Stimulated activated CD4-positive, alpha-beta T cell treated with anti-CD3 and anti-CD28 coated beads, Interleukin-1b, Interleukin-23, amount 100 ng/mL, for 48 hours (primary cell): Measurements from ENCODE around the gene RSU1.

Experiments
- DNase-seq: peaks from one replicate; pipeline ENCODE4 v3.0.0-alpha.2; 2020

RSU1 gene

DNA sequence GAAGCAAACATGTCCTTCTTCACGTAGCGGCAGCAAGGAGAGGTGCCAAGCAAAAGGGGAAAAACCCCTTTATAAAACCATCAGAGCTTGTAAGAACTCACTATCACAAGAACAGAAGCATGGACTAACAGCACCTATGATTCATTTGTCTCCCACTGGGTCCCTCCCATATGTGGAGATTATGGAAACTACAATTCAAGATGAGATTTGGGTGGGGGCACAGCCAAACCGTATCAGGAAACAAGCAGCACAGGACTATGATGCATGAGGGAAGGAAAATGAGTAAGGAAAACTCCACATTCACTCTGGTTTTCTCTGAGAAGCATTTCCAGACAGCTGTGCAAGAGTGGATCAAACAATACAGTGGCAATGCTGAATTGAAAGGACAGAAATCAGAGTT is 81.6 kb downstream of the RSU1 start:
- DNase-seq, result no peak

DNA sequence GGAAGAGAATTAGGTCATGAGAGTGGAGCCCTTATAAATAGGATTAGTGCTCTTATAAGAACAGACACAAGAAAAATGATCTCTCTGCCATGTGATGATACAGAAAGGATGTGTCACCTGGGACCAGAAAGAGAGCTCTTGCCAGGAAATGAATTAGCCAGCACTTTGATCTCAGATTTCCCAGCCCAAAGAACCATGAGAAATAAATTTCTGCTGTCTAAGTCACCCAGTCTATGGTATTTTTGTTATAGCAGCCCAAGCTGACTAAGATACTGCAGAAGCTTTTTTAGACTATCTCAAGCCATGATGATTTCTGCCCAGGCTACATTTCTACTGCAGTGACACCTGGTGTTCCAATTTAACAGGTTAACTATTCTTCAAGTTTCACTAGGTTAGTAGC is 84.8 kb downstream of the RSU1 start:
- DNase-seq, result no peak

DNA sequence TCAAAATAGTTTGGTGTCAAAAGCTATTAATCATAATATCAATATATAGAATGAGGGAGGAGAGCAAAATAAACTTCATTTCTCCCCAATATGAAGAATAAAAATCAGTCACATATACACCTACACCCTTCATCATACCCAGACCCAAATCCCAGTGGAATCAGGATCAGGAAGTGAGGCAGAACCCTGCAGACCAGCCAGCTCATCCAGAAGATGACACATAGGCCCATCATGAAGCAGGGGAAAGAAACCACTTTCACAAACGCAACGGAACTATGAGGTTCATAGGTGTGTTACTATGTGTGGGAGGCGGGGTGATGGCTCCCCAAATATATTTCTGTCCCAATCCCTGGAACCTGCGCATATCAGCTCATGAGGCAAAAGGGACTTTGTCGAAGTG is 89.0 kb downstream of the RSU1 start:
- DNase-seq, result no peak

DNA sequence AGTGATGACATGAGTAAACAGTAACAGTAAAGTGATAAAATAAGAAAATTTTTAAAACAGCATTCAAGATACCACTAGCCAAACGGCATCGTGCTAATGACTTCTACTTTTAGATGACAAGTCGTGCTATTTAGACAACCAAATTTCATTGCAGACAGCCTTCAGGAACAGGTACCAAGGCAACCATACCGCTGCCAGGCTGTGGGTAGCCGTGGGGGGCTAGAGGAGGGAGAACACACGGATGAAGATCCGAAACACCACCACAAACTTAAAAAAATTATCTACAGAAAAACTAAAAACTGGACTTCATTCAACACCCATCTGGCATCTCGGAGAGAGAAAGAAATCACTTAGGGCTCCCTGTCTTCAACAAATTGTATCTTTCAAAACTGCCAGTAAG is 89.6 kb downstream of the RSU1 start:
- DNase-seq, result no peak

DNA sequence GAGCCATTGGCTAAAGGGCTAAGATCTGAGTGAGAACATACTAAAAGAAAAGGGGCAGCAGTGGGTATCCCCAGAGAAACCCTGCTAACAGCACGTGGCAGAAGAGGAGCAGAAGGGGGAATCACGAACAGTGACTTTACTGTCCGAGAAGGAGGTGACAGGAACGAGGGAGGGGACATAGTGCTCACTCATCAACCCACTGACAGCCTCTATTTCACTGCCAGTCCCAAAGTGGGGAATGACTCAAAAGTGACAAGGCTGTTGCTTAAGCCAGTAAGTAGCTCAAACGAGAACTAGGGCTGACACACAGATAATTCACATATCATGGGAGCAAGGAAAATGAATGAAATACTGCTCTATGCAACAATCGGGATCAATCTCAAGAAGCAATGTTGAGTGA is 92.7 kb downstream of the RSU1 start:
- DNase-seq, result no peak

DNA sequence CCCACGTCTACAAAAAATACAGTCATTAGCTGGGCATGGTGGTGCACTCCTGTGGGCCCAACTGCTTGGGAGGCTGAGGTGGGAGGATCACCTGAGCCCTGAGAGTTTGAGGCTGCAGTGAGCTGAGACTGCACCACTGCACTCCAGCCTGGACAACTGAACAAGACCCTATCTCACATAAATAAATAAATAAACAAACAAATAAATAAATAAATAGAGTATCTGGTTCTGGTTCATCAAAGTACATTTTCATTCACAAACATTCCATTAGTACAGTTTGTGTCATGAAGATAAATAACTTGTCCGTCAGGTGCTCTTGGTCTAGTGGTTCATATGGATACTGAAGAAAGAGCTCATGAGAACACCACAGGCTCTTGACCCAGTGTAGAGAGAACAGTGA is 96.4 kb downstream of the RSU1 start:
- DNase-seq, result no peak

DNA sequence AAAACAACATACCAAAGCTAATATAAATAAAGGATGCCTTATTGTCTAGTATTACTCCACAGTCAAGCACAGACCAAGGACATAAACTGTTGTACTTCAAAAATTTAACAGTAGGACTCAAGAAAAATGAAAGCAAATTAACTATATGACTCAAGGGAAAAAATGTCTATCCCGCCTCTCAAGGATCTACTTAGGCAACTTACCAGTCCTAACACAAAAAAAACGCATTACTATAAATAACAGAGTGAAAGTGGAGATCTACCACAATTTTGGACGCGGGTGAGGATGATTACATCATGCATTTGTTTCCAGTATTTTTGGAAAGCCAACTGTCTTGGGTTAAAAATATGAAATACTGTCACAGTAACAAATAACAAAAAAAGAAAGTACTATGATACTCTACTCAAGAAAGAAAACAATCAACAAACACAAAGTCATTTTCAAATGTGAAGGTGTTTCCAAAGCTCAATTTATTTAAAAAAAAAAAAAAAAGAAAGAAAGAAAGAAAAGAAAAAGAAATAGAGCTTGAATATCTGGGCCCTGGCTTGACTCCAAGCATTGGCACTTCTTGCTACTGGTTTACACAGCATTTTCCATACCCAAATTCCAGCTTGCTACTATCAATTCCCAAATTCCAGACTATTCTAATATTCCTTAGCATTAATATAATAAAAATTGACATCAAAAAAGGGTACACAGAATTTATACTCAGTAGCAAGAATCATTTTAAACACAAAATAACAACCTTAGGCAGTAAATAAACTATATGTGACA is 99.4 kb downstream of the RSU1 start:
- DNase-seq, result no peak

DNA sequence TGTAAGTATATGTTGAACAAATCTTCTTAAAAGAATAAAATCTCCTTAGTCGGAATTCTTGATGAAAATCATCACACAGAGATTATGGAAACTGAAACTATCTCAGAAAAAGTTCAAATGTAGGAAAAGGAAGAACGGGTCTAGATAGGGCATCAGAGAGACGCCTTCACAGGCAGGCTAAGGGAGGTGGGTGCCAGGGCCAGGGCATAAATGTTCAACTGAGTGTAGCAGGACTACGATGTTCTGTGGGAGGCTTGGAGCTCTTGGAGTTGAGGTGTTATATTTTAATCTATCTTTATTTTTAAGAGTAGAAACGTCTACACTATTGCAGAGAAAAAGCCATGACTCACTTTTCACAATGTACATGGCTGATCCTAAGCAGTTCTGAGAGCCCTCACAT is 101.2 kb downstream of the RSU1 start:
- DNase-seq, result no peak

DNA sequence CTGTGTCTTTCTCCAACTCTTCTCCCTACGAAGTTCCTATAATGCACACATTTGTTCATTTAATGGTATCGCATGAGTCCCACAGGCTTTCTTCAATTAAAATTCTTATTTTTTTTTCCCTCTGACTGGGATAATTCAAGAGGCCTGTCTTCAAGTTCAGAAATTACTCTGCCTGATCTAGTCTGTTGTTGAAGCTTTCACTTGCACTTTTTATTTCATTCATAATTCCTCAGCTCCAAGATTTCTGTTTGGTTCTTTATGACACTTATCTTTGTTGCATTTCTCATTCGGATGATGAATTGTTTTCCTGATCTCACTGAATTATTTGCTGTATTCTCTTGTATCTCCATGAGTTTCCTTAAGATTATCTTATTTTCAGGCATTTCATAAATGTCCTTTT is 103.9 kb downstream of the RSU1 start:
- no peak for DNase-seq

DNA sequence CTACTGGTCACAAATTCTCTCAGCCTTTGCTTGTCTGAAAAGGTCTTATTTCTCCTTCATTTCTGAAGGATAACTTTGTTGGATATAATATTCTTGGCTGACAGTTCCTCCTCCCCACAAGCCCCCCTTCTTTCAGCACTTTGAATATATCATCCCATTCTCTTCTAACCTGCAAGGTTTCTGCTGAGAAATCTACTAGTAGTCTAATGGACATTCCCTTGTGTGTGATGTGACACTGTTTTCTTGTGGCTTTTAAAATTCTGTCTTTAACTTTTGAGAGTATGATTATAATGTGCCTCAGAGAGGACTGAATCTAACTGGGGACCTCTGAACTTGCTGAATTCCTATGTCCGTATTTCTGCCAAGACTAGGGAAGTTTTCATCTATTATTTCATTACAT is 104.3 kb downstream of the RSU1 start:
- DNase-seq, result no peak

DNA sequence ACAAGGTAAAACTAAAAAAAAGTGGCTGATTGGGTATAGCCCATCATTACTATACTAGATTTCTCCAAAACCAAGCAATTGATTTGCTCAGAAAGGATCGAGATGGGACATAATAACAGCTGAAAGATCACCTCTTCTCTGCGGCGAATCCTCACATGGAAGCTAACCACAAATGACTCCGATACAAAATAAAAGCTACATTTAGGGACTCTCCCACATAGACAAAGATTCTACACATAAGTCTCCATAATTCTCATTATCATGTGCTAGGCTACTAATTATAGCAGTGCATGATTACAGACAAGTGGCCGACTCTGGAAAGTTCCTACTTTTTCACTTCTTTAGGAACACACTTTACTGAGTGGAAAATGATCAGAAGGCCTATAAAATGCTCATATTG is 116.9 kb downstream of the RSU1 start:
- DNase-seq, result no peak

DNA sequence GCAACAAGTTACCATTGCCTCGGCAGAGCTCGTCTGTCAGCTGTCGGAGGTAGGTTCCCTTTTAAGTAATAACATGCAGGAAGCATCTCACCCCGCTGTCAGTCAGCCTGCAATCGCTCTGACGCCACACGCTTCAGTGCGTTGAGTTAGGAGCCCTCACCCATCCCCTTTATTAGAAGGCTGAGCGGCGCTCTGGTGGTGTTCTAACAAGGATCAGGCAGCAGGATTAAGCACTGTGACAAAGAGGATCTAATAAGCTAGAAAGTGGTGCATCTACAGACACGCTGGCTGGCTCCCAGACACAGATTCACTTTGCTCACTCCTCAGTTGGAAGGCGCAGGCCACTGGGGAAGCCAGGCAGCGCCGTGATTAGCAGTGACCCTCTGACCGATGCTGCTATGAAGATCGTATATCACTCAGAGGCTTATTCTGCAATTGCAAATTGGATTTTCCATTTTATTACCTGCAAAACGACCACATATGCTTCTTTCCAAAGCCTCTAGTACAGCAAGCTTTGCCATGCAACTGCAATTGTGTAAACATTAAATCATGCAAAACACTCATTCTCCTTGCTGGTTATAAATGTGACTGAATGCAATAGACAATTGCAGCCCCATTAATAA is 117.7 kb downstream of the RSU1 start:
- DNase-seq, result no peak

DNA sequence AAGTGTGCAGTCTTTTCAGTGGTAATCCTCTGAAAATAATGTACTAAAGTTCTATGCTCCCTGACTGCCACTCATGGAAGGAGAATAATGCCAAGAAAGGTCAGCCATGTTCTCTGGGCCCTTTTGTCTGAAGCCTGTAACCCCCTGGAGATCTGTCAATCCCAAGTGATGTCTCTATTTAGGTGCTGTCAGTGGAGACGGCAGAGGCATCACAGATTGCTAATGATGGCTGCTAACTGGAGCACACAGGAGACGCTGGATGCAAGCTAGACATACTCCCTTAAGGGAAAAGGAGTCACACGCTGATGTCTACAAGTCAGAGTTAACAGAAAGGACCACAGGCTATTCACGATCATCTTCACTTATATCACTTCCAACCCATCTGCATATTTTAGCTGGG is 118.8 kb downstream of the RSU1 start:
- DNase-seq, result no peak

DNA sequence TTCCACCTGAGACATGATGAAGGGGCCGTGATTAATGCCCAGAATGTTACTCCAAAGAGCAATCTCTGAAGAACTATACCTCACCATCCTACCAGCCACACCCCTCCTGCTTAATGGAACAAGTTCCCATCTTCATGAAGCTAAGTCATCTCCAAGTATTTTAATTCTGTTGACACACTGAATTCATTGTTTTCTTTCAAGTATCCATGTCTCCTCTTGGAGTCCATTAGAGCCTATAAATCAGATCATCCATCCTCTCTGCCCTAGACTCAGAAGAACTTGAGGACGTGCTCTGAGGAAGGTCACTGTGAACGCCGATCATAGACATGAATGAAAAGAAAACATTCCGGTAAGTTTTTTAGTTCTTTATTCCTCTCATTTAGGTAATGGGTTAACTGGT is 126.8 kb downstream of the RSU1 start:
- no peak for DNase-seq

DNA sequence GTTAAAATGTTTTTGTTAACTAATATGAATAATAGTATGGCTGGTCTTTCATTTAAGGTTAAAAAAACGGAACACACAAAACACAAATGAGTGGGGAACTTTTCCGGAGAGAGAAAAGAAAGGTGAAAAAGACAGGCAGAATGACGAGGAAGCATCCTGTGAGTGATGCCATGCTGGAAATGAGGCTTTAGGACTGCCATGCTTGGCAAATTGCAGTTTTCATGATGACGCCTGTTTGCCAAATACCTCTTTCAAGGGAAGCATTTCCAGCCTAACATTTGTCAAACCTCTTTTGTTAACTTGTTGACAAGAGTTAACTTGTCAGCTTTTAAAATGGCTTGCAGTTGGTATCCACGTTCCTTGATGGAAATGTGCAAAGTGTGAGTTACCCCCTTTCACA is 127.5 kb downstream of the RSU1 start:
- no peak for DNase-seq

DNA sequence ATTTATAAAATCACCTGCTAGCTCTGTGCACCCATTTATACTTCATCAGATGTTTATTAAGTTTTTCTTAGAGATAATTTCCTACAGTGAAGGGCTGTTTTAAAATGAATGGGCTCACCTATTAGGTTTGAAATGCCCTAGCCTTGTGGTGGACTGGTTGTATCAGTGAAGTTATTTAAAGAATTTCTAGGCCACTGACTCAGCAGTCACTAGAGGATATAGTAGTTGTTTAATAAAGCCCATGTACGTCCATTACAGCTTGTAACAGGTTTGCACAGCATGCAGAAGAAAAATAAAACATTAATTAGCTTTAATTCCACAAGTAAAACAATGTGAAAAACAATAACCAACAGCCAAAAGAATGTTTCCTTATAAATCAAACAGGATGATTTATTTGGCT is 128.0 kb downstream of the RSU1 start:
- no peak for DNase-seq

DNA sequence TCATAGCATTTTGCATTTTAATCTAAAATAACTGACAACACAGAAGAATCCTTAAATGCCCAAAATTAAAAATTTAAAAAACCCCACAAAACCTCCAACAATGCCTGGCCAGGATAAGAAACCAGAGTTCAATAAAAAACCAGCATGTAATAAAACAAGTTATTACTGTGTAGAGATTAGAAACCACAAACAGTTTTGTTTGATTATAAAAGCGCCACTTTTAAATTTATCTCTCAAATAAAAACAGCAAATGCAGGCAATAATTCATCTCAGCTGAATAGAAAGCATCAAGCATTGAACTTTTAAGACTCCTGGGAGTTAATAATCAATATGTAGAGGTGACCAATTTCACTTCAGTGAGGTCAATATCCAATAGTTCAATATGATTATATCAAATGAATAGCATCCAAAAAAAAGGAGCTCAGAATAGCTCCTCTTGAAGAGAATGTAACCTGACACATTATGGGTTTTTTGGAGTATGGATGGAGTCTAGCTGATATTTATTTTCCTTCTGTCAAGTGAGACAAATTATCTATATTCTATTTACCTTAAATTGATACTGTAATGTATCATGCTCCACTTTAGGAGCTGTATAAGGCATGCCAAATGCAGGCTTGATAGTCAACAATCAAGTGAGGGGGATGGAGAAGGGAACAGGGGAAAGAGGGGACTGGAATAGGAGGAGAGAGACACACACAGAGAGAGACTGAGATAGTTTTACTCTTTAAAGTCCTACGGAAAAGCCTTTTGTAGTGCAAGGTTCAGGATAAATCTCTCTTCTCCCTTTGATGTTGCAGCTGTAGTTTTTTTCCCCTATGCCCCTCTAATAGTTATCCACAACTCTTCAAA is 130.9 kb downstream of the RSU1 start:
- no peak for DNase-seq

DNA sequence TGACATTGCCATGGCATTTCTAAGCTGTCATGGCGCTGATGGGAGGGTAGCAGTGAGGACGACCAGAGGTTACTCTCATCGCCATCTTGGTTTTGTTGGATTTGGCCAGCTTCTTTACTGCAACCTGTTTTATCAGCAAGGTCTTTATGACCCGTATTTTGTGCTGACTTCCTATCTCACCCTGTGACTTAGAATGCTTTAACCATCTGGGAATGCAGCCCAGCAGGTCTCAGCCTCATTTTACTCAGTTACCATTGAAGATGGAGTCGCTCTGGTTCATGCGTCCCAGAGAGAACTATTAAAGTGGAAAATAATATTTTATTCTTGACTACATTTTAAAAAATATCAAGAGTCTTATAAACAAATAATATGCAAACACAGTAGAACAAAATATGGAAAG is 131.7 kb downstream of the RSU1 start:
- DNase-seq, result no peak

DNA sequence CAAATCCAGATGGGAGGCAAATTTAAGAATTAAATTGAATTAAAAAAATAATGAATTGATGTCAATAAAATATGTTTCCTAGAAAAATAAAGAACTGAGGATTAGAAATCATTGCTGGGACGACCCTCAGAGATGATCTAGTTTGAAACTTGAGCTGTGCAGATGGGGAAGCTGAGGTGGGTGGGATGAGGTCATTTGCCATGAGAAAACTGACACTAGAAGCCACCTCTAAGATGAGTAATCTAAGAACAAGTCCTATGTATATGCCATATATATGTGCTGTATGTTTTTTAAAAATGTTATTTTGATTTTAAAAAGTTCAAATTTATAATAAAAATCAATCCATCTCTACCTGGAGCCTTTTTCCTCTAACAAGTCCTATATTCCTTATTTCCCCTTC is 135.7 kb downstream of the RSU1 start:
- DNase-seq, result no peak

DNA sequence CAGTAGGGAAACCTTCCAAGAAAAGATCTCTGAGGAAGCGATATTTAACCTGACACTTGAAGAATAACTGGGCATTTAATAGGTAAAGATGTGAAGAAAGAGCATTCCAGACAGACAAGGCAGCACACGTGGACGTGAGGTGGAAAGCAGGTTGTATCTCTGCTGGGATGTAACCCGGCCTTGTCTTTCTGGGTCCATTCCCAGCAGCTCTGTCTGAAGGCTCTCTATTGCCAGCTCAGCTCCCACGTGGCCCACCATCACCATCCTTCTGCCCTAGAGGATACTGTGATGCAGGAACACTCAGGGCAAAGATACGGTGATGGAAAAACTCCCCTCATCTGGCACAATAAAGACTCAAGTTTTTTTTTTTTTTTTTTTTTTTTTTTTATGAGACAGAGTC is 137.7 kb downstream of the RSU1 start:
- no peak for DNase-seq

DNA sequence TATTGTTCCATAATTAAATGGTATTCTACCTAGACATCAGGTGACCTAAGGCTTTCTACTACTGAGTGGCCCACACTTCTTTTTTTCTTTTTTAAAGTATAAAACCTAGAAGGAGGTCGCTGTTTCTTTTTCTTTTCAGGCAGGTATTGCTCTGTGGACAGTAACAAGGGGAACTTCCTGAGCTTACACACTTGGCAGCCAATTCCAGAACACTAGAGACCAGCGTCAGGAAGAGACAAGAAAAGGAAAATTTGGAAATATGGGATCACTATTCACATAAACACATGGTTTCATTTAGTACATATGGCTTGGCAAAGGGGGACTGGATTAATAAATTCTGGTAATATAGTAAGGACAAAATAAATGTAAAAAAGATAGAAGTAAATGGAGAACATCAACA is 141.9 kb downstream of the RSU1 start:
- no peak for DNase-seq

DNA sequence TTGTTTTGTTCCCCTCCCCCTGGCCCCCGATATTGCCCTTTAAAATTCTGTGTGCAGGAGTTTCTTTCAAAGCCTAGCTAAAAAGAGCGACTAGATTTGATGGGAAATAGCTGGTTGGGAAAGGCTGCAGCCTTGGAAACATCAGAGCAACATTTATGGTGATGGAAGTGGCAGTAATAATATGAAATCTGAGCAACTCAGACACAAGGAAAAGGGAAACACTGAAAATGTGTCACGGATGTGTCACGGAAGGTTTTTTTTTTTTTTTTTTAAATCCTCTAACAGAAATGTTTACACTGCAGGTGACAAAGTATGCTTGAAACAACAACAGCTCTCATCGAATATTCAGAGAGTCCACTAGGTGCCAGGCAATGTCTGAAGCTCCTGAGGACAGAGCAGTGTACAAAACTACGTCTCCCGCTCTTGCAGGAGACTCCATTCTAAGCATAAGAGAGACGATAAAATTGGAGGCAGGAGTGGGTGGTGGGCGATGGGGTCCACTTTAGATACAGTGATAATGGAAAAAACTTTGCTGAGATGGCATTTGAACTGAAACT is 143.0 kb downstream of the RSU1 start:
- DNase-seq, result no peak

DNA sequence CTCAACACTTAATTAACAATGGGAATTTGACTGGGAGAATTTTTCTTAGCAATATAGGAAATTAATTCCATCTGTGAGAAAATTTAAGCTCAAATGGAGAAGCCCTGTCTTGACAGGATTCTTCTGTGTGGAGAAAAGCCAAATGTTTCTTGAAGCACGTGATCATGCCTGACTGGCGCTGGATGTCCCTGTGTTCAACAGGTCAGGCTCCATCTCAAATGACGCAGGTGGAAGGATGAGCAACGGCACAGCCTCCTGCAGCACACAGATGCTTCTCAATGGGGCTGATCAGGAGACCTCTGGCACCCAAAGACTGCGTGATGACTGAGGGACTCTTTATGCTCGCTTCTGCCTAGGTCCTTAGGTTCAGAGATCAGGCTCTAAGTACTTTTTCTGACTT is 143.8 kb downstream of the RSU1 start:
- DNase-seq, result no peak

DNA sequence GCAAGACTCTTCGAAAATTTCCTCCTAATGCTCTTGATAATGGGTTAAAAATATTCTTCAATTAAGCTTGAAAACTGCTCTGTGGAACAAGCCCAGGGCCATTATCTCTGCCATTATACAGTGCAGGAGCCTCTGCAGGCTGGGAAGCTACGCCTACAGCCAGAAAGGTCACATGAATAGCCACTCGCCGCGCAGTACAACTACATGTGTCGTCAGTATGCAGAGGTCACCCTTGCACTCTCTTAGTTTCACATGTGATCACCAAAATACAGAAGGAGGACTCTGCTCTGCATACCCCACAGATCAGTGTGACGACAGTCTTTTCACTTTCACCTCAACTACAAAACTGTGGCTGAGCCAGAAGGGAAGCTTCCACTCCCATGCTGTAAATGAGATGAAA is 153.8 kb downstream of the RSU1 start:
- DNase-seq, result no peak
